ENCODE data around the gene CORO2B. TPM values are rescaled to one million over a fixed set of nuclear protein-coding genes. Genes with fewer than 3 reads are reported as not detected.

Gene CORO2B
- total and polyA plus RNA-seq, 2 of the 13 experiments (the other 11 are each of a cell fraction or from before 2014, with no cell fraction given): 0.35 to 0.63 TPM

- TF ChIP-seq, protein P1, sequence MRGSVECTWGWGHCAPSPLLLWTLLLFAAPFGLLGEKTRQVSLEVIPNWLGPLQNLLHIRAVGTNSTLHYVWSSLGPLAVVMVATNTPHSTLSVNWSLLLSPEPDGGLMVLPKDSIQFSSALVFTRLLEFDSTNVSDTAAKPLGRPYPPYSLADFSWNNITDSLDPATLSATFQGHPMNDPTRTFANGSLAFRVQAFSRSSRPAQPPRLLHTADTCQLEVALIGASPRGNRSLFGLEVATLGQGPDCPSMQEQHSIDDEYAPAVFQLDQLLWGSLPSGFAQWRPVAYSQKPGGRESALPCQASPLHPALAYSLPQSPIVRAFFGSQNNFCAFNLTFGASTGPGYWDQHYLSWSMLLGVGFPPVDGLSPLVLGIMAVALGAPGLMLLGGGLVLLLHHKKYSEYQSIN (CRISPR knock-in tag; IDR thresholded peaks at IDR 0.05; ENCODE audit: borderline replicate concordance): no peak
- TF ChIP-seq, protein P2, sequence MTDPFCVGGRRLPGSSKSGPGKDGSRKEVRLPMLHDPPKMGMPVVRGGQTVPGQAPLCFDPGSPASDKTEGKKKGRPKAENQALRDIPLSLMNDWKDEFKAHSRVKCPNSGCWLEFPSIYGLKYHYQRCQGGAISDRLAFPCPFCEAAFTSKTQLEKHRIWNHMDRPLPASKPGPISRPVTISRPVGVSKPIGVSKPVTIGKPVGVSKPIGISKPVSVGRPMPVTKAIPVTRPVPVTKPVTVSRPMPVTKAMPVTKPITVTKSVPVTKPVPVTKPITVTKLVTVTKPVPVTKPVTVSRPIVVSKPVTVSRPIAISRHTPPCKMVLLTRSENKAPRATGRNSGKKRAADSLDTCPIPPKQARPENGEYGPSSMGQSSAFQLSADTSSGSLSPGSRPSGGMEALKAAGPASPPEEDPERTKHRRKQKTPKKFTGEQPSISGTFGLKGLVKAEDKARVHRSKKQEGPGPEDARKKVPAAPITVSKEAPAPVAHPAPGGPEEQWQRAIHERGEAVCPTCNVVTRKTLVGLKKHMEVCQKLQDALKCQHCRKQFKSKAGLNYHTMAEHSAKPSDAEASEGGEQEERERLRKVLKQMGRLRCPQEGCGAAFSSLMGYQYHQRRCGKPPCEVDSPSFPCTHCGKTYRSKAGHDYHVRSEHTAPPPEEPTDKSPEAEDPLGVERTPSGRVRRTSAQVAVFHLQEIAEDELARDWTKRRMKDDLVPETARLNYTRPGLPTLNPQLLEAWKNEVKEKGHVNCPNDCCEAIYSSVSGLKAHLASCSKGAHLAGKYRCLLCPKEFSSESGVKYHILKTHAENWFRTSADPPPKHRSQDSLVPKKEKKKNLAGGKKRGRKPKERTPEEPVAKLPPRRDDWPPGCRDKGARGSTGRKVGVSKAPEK (CRISPR knock-in tag; IDR thresholded peaks at IDR 0.05; ENCODE audit: borderline replicate concordance): no peak
- TF ChIP-seq PCBP2 (optimal IDR thresholded peaks at IDR 0.05; ENCODE audit: low read depth, low read length, poor library complexity, severe bottlenecking) (no peak), SATB2 (CRISPR knock-in tag; IDR thresholded peaks at IDR 0.05) (no peak), DPF2 (CRISPR knock-in tag; IDR thresholded peaks at IDR 0.05; ENCODE audit: borderline replicate concordance, low read depth) (no peak), ZNF557 (CRISPR knock-in tag; IDR thresholded peaks at IDR 0.05) (no peak), KDM4B (CRISPR knock-in tag; IDR thresholded peaks at IDR 0.05) (no peak), ZNF383 (CRISPR knock-in tag; IDR thresholded peaks at IDR 0.05; ENCODE audit: borderline replicate concordance) (no peak)
Observed at GRCh38 chr15:68696414-68697363, 117.9 kb downstream of the CORO2B start (continued).

All from HepG2 (cell line).